Gastroesophageal sphincter (tissue), 3 donors: Measurements from ENCODE around the gene FGF14.

Source experiments
- EP300 ChIP-seq: sonication (generic); formaldehyde crosslinking; IDR thresholded peaks from one replicate; pipeline ENCODE4 v1.6.1; 2017; ENCODE audit warnings: antibody characterized with exemption, mild to moderate bottlenecking
- POLR2A ChIP-seq, 2 donors: fragments of 450-650 bp; IDR thresholded peaks; one replicate each; pipeline ENCODE4 v1.6.1; 2017; ENCODE audit warnings: antibody characterized with exemption in 2 of 2, mild to moderate bottlenecking in 2 of 2, moderate library complexity in 1 of 2
- TF ChIP-seq, protein P1 (sequence below), 4 experiments: fragments of 200-600 bp in 2 of 4; fragments of 450-650 bp in 2 of 4; sonication (generic) in 1 of 4; IDR thresholded peaks; one replicate each; pipeline ENCODE4 v1.5.1; 2017 to 2019; ENCODE audit warnings: antibody characterized with exemption in 4 of 4, mild to moderate bottlenecking in 2 of 4, moderate library complexity in 2 of 4

DNA sequence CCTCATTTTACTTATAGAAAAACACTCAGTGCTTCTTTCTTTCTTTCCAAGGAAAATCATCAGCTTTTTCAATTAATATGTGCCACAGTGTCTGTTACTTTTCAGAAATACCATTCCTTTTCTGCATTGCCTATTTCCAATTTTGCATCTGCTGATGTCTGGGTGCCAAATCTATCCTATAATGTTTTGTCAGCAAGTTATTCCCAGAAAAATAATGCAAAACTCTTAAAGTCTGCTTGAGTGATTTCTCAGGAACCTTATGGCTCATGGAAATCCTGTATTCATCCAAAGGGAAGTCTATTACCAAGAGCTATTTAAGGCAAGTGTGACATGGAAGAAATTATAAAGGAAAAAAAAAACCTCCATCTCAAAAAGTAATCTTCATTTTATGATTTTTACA lies 224.4 kb downstream of the FGF14 start:
- TF ChIP-seq POLR2A (IDR thresholded peaks at IDR 0.05) (no peak), EP300 (no peak)
- TF ChIP-seq, protein P1, sequence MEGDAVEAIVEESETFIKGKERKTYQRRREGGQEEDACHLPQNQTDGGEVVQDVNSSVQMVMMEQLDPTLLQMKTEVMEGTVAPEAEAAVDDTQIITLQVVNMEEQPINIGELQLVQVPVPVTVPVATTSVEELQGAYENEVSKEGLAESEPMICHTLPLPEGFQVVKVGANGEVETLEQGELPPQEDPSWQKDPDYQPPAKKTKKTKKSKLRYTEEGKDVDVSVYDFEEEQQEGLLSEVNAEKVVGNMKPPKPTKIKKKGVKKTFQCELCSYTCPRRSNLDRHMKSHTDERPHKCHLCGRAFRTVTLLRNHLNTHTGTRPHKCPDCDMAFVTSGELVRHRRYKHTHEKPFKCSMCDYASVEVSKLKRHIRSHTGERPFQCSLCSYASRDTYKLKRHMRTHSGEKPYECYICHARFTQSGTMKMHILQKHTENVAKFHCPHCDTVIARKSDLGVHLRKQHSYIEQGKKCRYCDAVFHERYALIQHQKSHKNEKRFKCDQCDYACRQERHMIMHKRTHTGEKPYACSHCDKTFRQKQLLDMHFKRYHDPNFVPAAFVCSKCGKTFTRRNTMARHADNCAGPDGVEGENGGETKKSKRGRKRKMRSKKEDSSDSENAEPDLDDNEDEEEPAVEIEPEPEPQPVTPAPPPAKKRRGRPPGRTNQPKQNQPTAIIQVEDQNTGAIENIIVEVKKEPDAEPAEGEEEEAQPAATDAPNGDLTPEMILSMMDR (IDR thresholded peaks at IDR 0.05): no peak
